DMS53 (cell line): ENCODE measurements around the gene NADK.
A peak's percentile ranks its signal among the peaks of the same experiment; 100 is the strongest.

Source experiments
- DNase-seq: peaks from one replicate; lab custom pipeline; 2025; lab: John Stamatoyannopoulos, UW

The NADK gene

GRCh38 chr1:1777950-1778662, at the start of gene NADK:
NADK (minus strand) TSS chr1:1778470; CDS start chr1:1765406, 13,064 bp downstream.
- peak; percentile 87 for DNase-seq

GRCh38 chr1:1827089-1827848, 49.0 kb upstream of the NADK start:
- no peak for DNase-seq

GRCh38 chr1:1826356-1827088, 48.3 kb upstream of the NADK start:
- no peak for DNase-seq

GRCh38 chr1:1825217-1825616, 46.9 kb upstream of the NADK start:
- no peak for DNase-seq

- DNase-seq, result no peak
Observed at GRCh38 chr1:1819762-1820161, 41.5 kb upstream of the NADK start.

GRCh38 chr1:1817221-1817620, 39.0 kb upstream of the NADK start:
- no peak for DNase-seq

GRCh38 chr1:1815606-1816281, 37.5 kb upstream of the NADK start:
- no peak for DNase-seq

- no peak for DNase-seq
Observed at GRCh38 chr1:1809489-1809888, 31.2 kb upstream of the NADK start.

GRCh38 chr1:1808206-1808605, 29.9 kb upstream of the NADK start:
- no peak for DNase-seq

GRCh38 chr1:1806890-1807289, 28.6 kb upstream of the NADK start:
- DNase-seq, result no peak

GRCh38 chr1:1804301-1804700, 26.0 kb upstream of the NADK start:
- DNase-seq, result no peak

GRCh38 chr1:1802871-1803270, 24.6 kb upstream of the NADK start:
- no peak for DNase-seq

- DNase-seq, result no peak
Observed at GRCh38 chr1:1799716-1800115, 21.4 kb upstream of the NADK start.

GRCh38 chr1:1797731-1798341, 19.6 kb upstream of the NADK start:
- no peak for DNase-seq

- no peak for DNase-seq
Observed at GRCh38 chr1:1796466-1796865, 18.2 kb upstream of the NADK start.

- DNase-seq, result no peak
Observed at GRCh38 chr1:1794999-1795398, 16.7 kb upstream of the NADK start.

GRCh38 chr1:1793481-1794244, 15.4 kb upstream of the NADK start:
- DNase-seq, result no peak

- DNase-seq, result peak; percentile 59
Observed at GRCh38 chr1:1788646-1789431, 10.6 kb upstream of the NADK start.

GRCh38 chr1:1788136-1788535, 9.9 kb upstream of the NADK start:
- DNase-seq, result no peak
